Measurements from ENCODE around the gene SENP1.

Gene SENP1

DNA sequence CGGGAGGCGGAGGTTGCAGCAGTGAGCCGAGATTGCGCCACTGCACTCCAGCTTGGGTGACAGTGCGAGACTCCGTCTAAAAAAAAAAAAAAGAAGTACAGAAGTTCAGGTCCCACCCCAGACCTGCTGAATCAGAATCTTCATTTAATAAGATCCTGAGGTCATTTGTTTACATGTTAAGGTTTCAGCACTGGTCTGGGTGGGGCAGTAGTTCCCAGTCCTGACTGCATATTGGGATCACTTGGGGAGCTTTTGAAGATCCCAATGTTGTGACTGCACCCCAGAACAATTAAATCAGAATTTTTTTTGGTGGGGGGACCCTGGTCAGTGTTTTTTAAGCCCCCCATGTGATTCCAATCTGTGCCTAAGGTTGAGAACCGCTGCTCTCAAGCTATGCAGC, 89.9 kb downstream of the SENP1 start:
- no peak for DNase-seq

DNA sequence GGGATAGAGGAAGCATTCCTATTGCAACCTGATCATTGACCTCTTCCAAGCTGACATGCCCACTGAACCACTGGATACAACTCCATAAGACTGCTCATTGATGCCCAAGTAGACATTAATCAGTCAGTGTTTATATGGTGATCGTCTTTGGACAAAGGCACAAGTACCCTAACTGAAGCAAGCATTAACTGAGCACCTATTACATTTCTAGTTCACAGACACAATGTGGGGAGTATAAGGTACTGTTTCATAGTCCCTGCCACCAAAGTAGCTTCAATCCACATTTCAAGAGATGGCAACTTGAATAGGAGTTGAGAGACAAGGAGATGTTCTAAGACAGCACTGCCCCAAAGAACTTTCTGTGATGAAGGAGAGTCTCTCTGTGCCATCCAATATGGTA, 90.8 kb downstream of the SENP1 start:
- DNase-seq, result no peak

GRCh38 chr12:48013287-48013686, 92.6 kb downstream of the SENP1 start:
- no peak for DNase-seq

DNA sequence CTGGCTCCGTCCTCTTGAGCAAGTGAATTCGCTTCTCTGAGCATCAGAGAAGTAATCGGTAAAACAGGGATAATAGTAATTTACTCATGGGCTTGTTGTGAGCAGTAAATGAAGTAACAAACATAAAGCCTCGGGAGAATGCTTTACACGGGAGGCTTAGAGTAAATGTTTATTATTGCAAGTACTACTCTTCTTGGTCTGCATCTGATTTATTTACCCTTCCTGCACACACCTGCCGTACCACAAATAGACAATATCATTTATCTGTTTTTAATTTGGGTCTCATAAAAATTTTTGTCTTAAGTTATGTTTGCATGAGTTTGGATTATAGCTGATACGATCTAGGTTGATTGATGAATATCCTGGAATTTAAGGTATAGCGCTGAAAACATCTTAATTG, 93.8 kb downstream of the SENP1 start:
- DNase-seq, result no peak

DNA sequence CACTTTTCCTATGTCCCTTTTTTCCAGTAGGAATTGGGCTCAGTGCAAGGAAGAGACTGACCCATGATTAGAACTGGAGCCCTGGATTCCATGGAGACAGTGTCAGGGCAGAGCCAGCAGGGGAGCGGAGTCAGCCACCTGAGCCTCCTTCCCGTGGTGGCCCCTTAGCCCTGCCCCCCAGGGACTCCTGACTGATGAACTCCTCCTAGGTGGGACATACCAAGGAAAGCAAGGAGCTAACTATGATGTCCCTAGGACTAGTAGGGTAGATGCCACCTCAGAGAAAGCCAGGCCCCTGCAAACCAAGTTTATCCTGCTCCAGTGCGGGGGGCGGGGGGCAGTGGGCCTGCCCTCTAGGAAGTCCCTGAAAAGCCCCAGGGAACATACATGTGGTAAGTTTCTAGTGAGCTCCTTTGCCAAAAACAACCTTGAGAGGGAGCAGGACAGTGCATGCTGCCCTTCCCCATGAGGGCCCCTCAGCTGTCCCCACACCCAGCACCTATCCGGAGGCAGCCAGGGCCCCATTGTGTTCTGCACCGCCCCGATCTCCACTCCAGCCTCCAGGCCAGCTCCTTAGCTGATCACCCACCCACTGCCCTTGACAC, 95.4 kb downstream of the SENP1 start:
- DNase-seq, result no peak

GRCh38 chr12:48009471-48009870, 96.4 kb downstream of the SENP1 start:
- no peak for DNase-seq

DNA sequence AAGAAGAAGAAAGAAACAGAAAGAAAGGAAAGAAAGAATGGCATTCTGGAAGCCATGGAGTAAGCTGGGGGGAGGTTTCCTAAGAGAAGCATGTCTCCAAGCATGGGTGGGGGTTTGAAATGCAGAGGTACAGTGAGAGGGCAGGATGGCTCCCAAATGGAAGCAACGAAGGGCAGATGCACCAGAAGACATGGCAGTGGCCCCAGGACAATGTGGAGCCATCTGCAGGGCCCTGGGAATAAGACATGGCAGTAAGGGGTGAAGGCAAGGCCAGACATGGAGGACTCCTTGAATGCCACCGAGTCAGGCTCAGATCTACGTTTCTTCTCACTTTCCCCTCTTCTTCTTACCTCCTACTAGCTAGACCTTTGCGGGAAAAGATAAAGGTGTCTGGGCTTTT, 96.9 kb downstream of the SENP1 start:
- DNase-seq, result no peak

GRCh38 chr12:48008349-48008748, 97.5 kb downstream of the SENP1 start:
- DNase-seq, result no peak

DNA sequence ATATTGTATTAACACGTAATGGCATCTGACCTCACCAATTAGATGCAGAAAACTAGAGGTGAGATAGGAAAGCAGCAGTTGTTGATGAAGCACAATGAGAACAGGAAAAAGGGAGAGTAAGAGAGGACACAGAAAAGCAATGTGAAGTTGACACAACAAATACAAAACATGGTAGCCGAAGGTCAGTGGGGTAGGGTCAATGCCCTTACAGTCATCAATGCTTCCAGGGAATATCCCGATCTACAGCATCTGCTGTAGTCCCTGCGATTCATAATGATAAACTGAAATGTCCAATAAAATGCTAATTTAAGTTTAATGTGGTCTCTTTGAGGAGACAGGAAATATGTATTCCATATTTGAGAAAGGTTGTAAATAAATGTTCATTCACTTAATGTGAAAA, 98.7 kb downstream of the SENP1 start:
- no peak for DNase-seq

DNA sequence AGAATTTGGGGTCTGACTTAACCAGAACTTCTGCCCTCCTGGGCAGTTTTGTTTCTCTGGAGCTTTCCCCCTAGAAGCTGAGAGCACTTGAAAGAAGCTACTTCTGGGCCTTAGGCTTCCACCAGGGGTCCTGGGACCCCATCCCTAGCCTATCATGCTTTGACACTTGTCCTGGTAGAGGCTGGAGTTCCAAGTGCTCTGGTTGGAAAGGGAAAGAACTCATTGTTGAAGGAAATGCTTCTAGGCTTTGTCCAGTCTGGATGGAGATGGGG, 100.2 kb downstream of the SENP1 start:
- DNase-seq, result no peak

DNA sequence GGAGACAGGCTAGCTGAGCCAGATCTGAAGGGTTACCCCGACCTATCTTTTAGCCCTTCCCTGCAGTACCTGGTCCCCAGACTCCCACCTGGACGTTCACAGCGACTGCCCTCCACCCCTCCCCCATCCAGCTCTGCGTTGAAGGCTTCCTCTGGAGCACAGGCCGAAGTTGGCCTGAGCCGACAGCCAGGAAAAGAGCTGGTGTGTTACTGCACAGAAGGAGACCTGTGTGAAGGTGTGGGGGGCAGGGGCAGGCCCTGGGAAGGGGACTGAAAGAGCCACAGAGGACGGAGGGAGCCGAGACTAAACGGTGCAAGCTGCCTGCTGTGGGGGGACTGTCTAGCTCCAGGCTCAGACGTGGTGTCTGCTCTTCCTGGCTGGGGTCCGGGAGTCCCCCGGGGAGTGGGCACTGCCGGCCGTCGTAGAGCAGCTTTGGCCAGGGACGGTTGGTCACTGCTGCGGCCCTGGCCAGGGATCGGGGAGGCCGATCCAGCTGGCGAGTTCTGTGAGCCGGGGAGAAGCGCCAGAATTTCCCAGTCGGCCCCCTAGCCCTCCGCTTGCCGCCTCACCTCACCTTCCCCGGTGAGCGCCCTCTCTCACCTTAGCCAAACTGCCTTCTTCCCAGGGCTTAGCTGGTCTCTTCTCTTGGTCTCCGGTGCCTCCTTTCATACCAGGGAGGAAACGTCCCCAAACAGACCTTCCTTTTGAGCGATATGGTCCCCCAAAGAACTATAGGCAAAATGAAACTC, 100.7 kb downstream of the SENP1 start:
- DNase-seq, result no peak

GRCh38 chr12:48004053-48004941, 101.6 kb downstream of the SENP1 start, which contains the start of gene COL2A1:
Gene COL2A1, minus strand, starts transcription at chr12:48004476. Its CDS starts 155 bp downstream, at chr12:48004321.
- DNase-seq, result no peak

DNA sequence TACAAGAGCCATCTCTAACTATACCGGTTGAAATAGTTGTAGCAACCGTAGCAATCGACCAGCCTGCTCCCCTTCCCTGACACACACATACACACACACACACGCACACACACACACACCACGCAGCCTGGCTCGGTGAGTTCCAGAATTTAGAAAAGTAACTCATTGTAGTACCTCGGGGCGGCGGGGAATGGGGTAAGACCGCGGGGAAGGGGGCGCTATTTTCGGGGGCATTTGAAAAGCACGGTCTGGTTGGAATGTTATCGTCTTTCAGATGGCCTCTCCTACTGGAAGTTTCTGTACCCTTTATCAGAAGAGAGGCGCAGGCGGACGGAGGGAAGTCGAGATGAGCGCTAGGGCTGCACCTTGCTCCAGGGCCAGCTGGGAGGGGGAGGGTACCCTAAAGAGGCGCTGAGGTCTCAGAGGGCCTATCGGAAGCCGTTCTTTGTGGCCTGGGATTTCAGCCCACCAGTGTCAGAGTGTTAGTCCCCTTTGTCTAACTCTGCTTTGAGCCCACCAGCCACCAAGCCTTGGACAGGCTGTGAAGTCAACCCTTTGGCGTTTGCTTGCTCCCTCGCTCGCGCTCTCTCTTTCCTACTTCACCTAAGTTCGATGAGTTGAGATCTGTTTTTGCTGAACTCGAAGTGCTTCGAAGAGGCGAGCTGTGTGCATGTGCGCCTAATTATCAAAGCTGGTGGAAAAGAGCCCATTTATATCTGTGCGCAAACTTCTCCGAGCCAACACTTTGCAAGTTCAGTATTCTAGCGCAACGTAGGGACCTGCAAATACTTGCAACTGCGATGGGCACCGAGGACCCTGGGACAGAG, 102.4 kb downstream of the SENP1 start:
- no peak for DNase-seq

GRCh38 chr12:48002773-48003218, 103.1 kb downstream of the SENP1 start:
- no peak for DNase-seq

- DNase-seq, result no peak
Measured at GRCh38 chr12:48002414-48002730, 103.5 kb downstream of the SENP1 start.

DNA sequence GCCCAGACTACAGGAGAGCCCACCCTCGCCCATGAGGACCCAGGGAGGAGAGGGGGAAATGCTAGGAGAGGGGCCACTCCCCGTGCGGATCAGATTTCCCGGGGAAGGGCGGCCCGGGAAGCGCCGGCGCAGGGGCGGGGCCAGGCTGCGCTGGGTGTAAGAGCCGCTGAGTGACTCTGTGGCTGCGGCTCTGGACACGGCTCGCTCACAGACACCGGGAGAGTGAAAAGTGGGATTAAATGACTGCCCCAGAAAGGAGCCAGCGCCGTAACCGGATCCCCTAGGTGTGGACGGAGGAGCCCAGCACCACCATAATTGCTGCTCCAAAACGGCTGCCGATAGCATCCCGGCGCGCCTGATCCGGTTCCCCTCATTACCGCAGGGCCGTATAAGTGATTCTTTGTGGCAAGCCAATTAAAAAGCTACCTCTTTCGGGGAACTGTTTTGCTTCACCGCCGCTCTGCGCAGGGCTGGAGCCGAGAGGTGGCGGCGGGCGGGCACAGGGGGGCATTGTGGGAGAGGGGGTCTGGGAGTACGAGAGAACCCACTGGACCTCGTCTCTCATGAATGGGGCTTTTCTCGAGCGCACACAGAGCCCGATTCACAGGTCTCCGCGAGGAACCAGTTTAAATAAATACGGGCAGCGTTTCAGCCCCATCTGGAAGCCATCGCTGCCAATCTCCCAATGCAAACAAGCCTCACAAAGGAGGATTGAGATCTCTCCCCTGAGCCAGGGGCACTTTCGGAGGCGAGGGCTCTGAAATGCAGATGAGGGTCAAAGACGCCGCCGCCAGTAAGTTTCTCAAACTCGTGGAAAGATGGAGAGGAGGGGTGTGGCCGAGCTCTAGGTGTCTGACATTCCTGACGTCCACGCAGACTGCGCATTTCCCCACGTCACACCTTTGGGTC, 104.1 kb downstream of the SENP1 start:
- peak; percentile 4 for DNase-seq

DNA sequence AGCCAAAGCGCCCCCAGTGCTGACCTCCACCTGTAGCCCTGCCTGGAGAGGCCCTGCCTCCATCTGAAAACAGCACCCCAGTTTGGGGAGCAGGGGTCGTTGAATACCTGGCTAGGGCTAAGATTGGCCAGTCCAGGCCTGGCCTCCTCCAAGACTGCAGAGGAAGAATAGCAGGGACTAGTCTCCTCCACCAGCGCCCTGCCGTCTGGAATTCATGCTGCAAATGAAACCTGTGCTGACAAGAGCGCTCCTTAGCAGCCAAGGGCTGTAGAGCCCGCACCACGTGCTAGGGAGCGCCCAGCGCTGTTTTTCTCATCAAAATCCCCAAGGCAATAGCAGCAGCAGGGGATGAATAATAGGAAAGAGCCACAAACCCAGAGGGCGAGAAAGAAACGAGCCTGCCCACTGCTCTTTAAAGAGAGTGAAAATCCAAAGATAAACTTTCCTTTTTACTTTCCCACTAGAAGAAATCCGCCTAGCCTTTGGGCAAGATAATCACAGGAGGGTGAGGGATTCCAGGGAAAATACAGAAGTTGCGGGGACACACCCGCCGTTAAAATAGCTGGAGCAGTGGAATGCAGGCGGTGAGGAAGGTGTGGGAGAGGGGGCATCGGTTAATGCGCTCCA, 104.9 kb downstream of the SENP1 start:
- peak; percentile 17 for DNase-seq

GRCh38 chr12:47999816-48000215, 106.1 kb downstream of the SENP1 start:
- no peak for DNase-seq

DNA sequence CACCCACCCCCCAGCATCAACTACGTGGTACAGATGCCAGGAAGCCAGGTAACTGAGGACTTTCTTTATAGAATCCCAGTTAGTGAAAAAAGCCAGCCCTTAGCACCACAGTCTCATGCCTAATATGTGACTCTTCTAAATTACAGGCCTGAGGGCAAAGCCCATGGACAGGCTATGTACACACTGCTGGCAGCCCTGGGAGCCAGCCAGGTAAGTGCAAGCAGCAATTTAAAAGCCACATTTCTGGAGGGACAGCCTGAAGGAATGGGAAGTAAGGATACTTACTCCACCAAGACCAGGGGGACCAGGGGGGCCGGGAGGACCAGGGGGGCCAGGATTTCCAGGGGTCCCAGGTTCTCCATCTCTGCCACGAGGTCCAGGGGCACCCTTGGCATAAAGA, 108.6 kb downstream of the SENP1 start:
- no peak for DNase-seq

DNA sequence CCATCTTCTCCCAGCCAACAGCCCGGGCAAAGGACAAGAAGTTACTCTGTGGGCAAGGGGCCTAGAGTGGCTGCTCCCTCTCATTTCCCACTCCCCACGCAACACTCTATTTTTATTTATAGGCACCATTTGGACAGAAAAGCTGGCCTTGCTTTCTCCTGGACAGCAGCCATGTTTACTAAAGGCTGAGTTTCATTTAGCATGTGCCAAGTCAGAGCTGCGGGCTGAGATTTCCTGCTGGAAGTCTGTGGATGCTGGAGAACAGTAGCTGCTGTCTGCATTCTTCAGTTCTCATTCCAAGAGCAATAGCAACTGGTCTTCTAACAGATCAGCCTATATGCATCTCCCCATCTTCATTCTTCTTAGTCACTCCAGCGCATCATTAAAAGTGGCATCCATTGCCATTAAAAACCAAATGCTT, 109.9 kb downstream of the SENP1 start:
- peak; percentile 33 for DNase-seq

DNA sequence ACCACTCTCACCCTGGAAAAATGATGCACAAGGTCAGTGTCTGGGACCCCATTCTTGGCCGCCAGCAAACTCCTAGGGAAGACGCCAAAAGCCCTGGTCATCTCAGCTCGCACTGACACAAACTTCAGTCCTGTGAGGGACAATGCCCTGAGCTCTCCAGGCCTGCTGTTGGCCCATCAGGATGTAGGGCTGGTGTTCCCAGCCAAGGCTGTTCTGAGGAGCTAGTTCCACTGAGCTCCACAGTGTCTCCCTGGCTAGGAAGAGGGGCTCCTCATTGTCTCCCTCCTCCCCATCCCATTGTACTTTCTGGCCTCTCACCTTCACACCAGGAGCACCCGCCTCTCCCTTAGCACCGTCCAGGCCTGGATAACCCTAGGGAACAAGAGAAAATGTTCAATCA, 112.4 kb downstream of the SENP1 start:
- no peak for DNase-seq
